Right hindlimb (tissue), 1 donor: ENCODE data around the gene SLC22A17.
A peak's percentile ranks its signal among the peaks of the same experiment; 100 is the strongest.

Experiments
- DNase-seq: peaks from one replicate; pipeline ENCODE4 v3.0.0-alpha.2; 2018

Gene SLC22A17

GRCh38 chr14:23380976-23381375 is 28.3 kb upstream of the SLC22A17 start:
- DNase-seq, result no peak

GRCh38 chr14:23380197-23380914 is 27.7 kb upstream of the SLC22A17 start:
- DNase-seq, result no peak

- DNase-seq, result no peak
Measured at GRCh38 chr14:23379366-23380196, 26.9 kb upstream of the SLC22A17 start.

- DNase-seq, result no peak
Measured at GRCh38 chr14:23378612-23379220, 26.0 kb upstream of the SLC22A17 start.

- no peak for DNase-seq
Measured at GRCh38 chr14:23377573-23378563, 25.2 kb upstream of the SLC22A17 start.

- DNase-seq, result no peak
Measured at GRCh38 chr14:23377198-23377550, 24.5 kb upstream of the SLC22A17 start.

GRCh38 chr14:23376482-23377197 is 24.0 kb upstream of the SLC22A17 start, which contains the start of gene CMTM5:
TSS of gene CMTM5 (plus strand) at chr14:23377046. CDS start at chr14:23377252, 206 bp downstream.
- peak; percentile 67 for DNase-seq

- DNase-seq, result no peak
Measured at GRCh38 chr14:23375527-23376251, 23.0 kb upstream of the SLC22A17 start.

- DNase-seq, result no peak
Measured at GRCh38 chr14:23373041-23373440, 20.4 kb upstream of the SLC22A17 start.

- no peak for DNase-seq
Measured at GRCh38 chr14:23372509-23372908, 19.8 kb upstream of the SLC22A17 start, which contains the start of gene IL25. TSS of gene IL25 (plus strand) at chr14:23372809.

- no peak for DNase-seq
Measured at GRCh38 chr14:23371865-23372264, 19.2 kb upstream of the SLC22A17 start.

- DNase-seq, result no peak
Measured at GRCh38 chr14:23370221-23370620, 17.5 kb upstream of the SLC22A17 start.

GRCh38 chr14:23366426-23366921 is 13.8 kb upstream of the SLC22A17 start:
- DNase-seq, result peak; percentile 93

- DNase-seq, result no peak
Measured at GRCh38 chr14:23365732-23366425, 13.2 kb upstream of the SLC22A17 start.

GRCh38 chr14:23365036-23365731 is 12.5 kb upstream of the SLC22A17 start, which contains the start of gene EFS:
TSS of gene EFS (minus strand) at chr14:23365172. CDS start at chr14:23365025, 147 bp downstream.
- peak; percentile 84 for DNase-seq

- DNase-seq, result peak; percentile 72
Measured at GRCh38 chr14:23364164-23365035, 11.7 kb upstream of the SLC22A17 start.

- no peak for DNase-seq
Measured at GRCh38 chr14:23362200-23362599, 9.5 kb upstream of the SLC22A17 start.

GRCh38 chr14:23361763-23362162 is 9.1 kb upstream of the SLC22A17 start:
- DNase-seq, result no peak
